IMR-90 (cell line): ENCODE results near the gene SPAAR. TPM values are rescaled to one million over a fixed set of nuclear protein-coding genes. Genes with fewer than 3 reads are reported as not detected.

ENCODE experiments used
- ATAC-seq: fragments of 200-7000 bp; cut with Tn5 transposase; 2 replicates; pipeline ENCODE4 v1.9.1; 2020; ENCODE audit warnings: low read depth, mild to moderate bottlenecking, moderate library complexity
- BruUV-seq: library from RNA; stranded (reverse); fragments of 400-500 nt; replicated peaks from 2 replicates; lab custom pipeline; 2021; lab: Mats Ljungman, UMichigan
- CTCF ChIA-PET: fragments of 300-600 bp; formaldehyde crosslinking; extraction: SDS; loops from one replicate; lab custom pipeline; 2021; ENCODE audit warnings: antibody characterized with exemption; lab: Yijun Ruan, JAX
- POLR2A ChIA-PET: fragments of 300-600 bp; sonication (Branson Sonifier 250); formaldehyde crosslinking; loops from one replicate; lab custom pipeline; 2022; ENCODE audit warnings: antibody characterized with exemption; ENCODE audit not compliant: unreplicated experiment; lab: Charles Lee
- DNase-seq: peaks from one replicate; pipeline ENCODE4 v3.0.0; 2013
- H2AFZ ChIP-seq: replicated peaks from 2 replicates; pipeline ENCODE3; 2013; ENCODE audit warnings: low read length, mild to moderate bottlenecking; ENCODE audit not compliant: poor library complexity
- H2AK5ac ChIP-seq: 2 replicates; pipeline ENCODE4 v1.6.1; 2013; ENCODE audit warnings: low read depth, low read length, inconsistent platforms
- H2AK9ac ChIP-seq: replicated peaks from 2 replicates; pipeline ENCODE3; 2013; ENCODE audit warnings: mild to moderate bottlenecking, low read depth, low read length, moderate library complexity; ENCODE audit not compliant: poor library complexity
- H2BK120ac ChIP-seq: 2 replicates; pipeline ENCODE4 v1.6.1; 2013; ENCODE audit warnings: low read depth, low read length, inconsistent platforms
- H2BK15ac ChIP-seq: 3 replicates; pipeline ENCODE4 v1.6.1; 2013; ENCODE audit warnings: low read depth, low read length, inconsistent platforms
- H2BK20ac ChIP-seq: 2 replicates; pipeline ENCODE4 v1.6.1; 2013; ENCODE audit warnings: low read depth, mild to moderate bottlenecking, inconsistent platforms, low read length, moderate library complexity
- H2BK5ac ChIP-seq: 2 replicates; pipeline ENCODE4 v1.6.1; 2013; ENCODE audit warnings: mild to moderate bottlenecking, low read depth, low read length, inconsistent platforms; ENCODE audit not compliant: poor library complexity, severe bottlenecking
- H3K14ac ChIP-seq: replicated peaks from 2 replicates; pipeline ENCODE4 v1.6.1; 2013; ENCODE audit warnings: low read depth, low read length, inconsistent platforms
- H3K18ac ChIP-seq: 2 replicates; pipeline ENCODE4 v1.6.1; 2013; ENCODE audit warnings: low read depth, low read length, control low read depth
- H3K23ac ChIP-seq: 2 replicates; pipeline ENCODE4 v1.6.1; 2013; ENCODE audit warnings: low read depth, low read length, inconsistent platforms
- H3K27ac ChIP-seq: 2 replicates; pipeline ENCODE4 v1.5.1; 2013; ENCODE audit warnings: mild to moderate bottlenecking, control low read depth, low read length; ENCODE audit not compliant: insufficient read depth
- H3K27me3 ChIP-seq: 2 replicates; pipeline ENCODE4 v1.6.1; 2013; ENCODE audit warnings: low read length; ENCODE audit not compliant: control insufficient read depth, insufficient read depth
- H3K36me3 ChIP-seq: 2 replicates; pipeline ENCODE4 v1.6.1; 2013; ENCODE audit warnings: low read length, mixed read lengths; ENCODE audit not compliant: control insufficient read depth, insufficient read depth
- H3K4ac ChIP-seq: 2 replicates; pipeline ENCODE4 v1.6.1; 2013; ENCODE audit warnings: low read depth, low read length, inconsistent platforms
- H3K4me1 ChIP-seq: 2 replicates; pipeline ENCODE4 v1.6.1; 2013; ENCODE audit warnings: low read length, mixed read lengths; ENCODE audit not compliant: control insufficient read depth, insufficient read depth
- H3K4me2 ChIP-seq: 2 replicates; pipeline ENCODE4 v1.6.1; 2013; ENCODE audit warnings: low read depth, mild to moderate bottlenecking, control low read depth, low read length, moderate library complexity
- H3K4me3 ChIP-seq: 2 replicates; pipeline ENCODE4 v1.5.1; 2013; ENCODE audit warnings: low read depth, mild to moderate bottlenecking, control low read depth, low read length, moderate library complexity; ENCODE audit not compliant: insufficient read depth
- H3K56ac ChIP-seq: 2 replicates; pipeline ENCODE4 v1.6.1; 2013; ENCODE audit warnings: low read length, inconsistent platforms; ENCODE audit not compliant: insufficient read depth; ENCODE audit errors: extremely low read depth
- H3K79me1 ChIP-seq, 2 experiments: 2 replicates each; pipeline ENCODE4 v1.6.1; 2013; ENCODE audit warnings: low read length in 2 of 2, inconsistent platforms in 1 of 2, low read depth in 1 of 2
- H3K9ac ChIP-seq: 2 replicates; pipeline ENCODE4 v1.6.1; 2013; ENCODE audit warnings: low read depth, low read length, control low read depth
- H3K9me1 ChIP-seq: 2 replicates; pipeline ENCODE4 v1.6.1; 2013; ENCODE audit warnings: low read length, inconsistent platforms; ENCODE audit not compliant: insufficient read depth
- H3K9me3 ChIP-seq: 2 replicates; pipeline ENCODE4 v1.6.1; 2013; ENCODE audit warnings: low read length; ENCODE audit not compliant: control insufficient read depth, insufficient read depth
- H4K20me1 ChIP-seq: 2 replicates; pipeline ENCODE4 v1.6.1; 2013; ENCODE audit warnings: low read length, inconsistent platforms; ENCODE audit not compliant: insufficient read depth
- H4K5ac ChIP-seq: 2 replicates; pipeline ENCODE4 v1.6.1; 2013; ENCODE audit warnings: mild to moderate bottlenecking, low read depth, low read length, control low read depth
- H4K8ac ChIP-seq, 2 experiments: 2 replicates each; pipeline ENCODE4 v1.6.1; 2013; ENCODE audit warnings: low read depth in 2 of 2, low read length in 2 of 2, control low read depth in 1 of 2, inconsistent platforms in 1 of 2
- H4K91ac ChIP-seq: 2 replicates; pipeline ENCODE4 v1.6.1; 2013; ENCODE audit warnings: low read depth, low read length, inconsistent platforms; ENCODE audit not compliant: insufficient read depth
- CEBPB ChIP-seq: IDR thresholded peaks from 2 replicates; pipeline ENCODE4 v1.6.1; 2012; ENCODE audit warnings: low read depth, low read length, improper control_type of control experiment
- CHD1 ChIP-seq: IDR thresholded peaks from 2 replicates; pipeline ENCODE4 v1.6.1; 2012; ENCODE audit warnings: low read depth, low read length, improper control_type of control experiment
- FOS ChIP-seq: fragments of 150-350 bp; IDR thresholded peaks from 2 replicates; pipeline ENCODE4 v1.6.1; 2016; ENCODE audit warnings: low read depth, low read length
- MAZ ChIP-seq: IDR thresholded peaks from 2 replicates; pipeline ENCODE4 v1.6.1; 2012; ENCODE audit warnings: low read depth, mild to moderate bottlenecking, low read length, improper control_type of control experiment, moderate library complexity, borderline replicate concordance
- MXI1 ChIP-seq: IDR thresholded peaks from 2 replicates; pipeline ENCODE4 v1.6.1; 2012; ENCODE audit warnings: low read depth, mild to moderate bottlenecking, low read length, moderate library complexity, borderline replicate concordance
- NFE2L2 ChIP-seq: fragments of 150-350 bp; IDR thresholded peaks from 2 replicates; pipeline ENCODE4 v1.6.1; 2016; ENCODE audit warnings: low read depth, mild to moderate bottlenecking, low read length
- POLR2A ChIP-seq: IDR thresholded peaks from 2 replicates; pipeline ENCODE4 v1.6.1; 2012; ENCODE audit warnings: mild to moderate bottlenecking, low read depth, low read length
- RCOR1 ChIP-seq: IDR thresholded peaks from 2 replicates; pipeline ENCODE4 v1.6.1; 2012; ENCODE audit warnings: mild to moderate bottlenecking, low read length, improper control_type of control experiment; ENCODE audit not compliant: insufficient replicate concordance
- SMC3 ChIP-seq: fragments of 150-350 bp; IDR thresholded peaks from 2 replicates; pipeline ENCODE4 v1.6.1; 2016; ENCODE audit warnings: low read depth, mild to moderate bottlenecking, antibody characterized with exemption, low read length, moderate library complexity
- WGBS, 2 experiments: methylation state at CpG; one replicate each; pipeline versions ENCODE4 v1.1.5 to v1.1.7; 2013; ENCODE audit warnings: missing lambda C conversion rate in 2 of 2; ENCODE audit not compliant: insufficient read length in 1 of 2; ENCODE audit errors: extremely low coverage in 2 of 2; 5-methylcytosine and 5-hydroxymethylcytosine counted together
- dilution Hi-C: fragments of 300-500 bp; cut with HindIII; formaldehyde crosslinking; loops from one replicate; pipeline ENCODE4 v1.14.3; 2018; ENCODE audit warnings: low sequenced_read_pairs; ENCODE audit not compliant: unreplicated experiment
- in situ Hi-C: fragments of 300-500 bp; cut with MboI; formaldehyde crosslinking; loops from 3 replicates; pipeline ENCODE4 v1.14.3; 2019; ENCODE audit warnings: low sequenced_read_pairs, inconsistent platforms, mixed read lengths
- intact Hi-C: fragments of 100-400 bp; cut with micrococcal nuclease; formaldehyde crosslinking; loops from 2 replicates; pipeline ENCODE4 v1.10.0; 2022
- polyA plus RNA-seq, 3 experiments: library from polyadenylated mRNA; depleted of rRNA; stranded (reverse); fragments of >200 nt; gene quantifications; 2 replicates each; pipeline ENCODE4 v1.2.3, GENCODE V29; 2012; ENCODE audit warnings: low replicate concordance in 1 of 3
- total RNA-seq: library from RNA; depleted of rRNA; stranded (reverse); fragments of >200 nt; gene quantifications from 2 replicates; pipeline ENCODE4 v1.2.3, GENCODE V29; 2012
- TF ChIP-seq, protein P1 (sequence below): fragments of 150-350 bp; IDR thresholded peaks from 2 replicates; pipeline ENCODE4 v1.6.1; 2016; ENCODE audit warnings: low read depth, mild to moderate bottlenecking, low read length, moderate library complexity, borderline replicate concordance
- TF ChIP-seq, protein P2 (sequence below): conservative IDR thresholded peaks from 2 replicates; pipeline ENCODE4 v1.5.1; 2012; ENCODE audit warnings: mild to moderate bottlenecking, low read depth, low read length, improper control_type of control experiment

Gene SPAAR
- total and polyA plus RNA-seq, 2 of the 4 experiments (the other 2 are of a cell fraction), result 0.18 to 0.32 TPM

DNA sequence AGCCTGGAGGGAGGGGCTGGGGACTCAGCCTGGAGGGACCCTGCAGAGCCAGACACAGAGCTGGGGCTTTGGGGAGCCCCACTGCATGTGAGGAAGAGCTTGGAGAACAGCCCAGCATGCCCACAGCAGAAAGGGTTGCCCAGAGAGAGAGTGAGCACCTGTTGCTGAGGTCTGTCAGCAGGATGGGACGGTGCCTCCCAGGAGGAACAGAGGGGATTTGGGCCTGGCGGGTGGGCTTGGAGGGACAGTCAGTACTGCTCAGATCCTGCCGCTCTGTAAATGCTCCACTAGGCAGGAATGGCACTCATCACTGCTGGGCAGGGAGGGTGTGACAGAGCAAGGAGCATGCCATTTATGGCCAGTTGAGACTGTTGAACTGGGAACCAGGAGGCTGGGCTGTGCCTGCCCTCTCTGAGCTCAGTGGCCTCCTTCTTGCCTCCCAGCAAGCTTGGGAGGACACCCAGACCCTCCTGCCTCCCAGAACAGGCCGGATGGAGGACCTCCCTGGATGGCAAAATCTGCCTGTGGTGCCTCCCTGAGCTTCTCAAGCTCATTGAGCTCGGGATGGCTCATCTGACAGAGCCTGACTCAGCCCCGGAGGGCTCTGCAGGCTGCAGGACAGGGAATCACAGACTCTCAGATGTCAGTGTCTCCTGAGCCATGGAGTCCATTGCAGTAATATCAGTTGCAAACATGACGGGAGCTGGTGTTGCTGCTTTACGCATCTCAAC lies 4.1 kb upstream of the SPAAR start (continued):
- no peak for TF ChIP-seq MAZ

DNA sequence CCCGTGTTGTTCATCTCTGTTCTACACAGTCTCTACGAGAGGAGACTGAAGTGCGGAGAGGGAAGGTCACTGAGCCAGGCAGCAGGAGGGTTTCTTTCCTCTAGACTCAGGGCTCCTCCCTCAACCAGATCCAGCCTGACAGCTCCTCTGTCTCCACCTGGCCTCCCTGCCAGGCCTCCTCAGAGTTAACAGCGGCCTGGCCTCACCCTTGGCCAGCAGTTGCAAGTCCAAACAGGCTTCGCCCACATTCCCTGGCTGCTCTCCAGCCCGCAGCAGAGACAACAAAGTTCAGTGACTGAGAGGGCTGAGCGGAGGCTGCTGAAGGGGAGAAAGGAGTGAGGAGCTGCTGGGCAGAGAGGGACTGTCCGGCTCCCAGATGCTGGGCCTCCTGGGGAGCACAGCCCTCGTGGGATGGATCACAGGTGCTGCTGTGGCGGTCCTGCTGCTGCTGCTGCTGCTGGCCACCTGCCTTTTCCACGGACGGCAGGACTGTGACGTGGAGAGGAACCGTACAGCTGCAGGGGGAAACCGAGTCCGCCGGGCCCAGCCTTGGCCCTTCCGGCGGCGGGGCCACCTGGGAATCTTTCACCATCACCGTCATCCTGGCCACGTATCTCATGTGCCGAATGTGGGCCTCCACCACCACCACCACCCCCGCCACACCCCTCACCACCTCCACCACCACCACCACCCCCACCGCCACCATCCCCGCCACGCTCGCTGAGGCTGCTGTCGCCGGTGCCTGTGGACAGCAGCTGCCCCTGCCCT lies 3.2 kb upstream of the SPAAR start, which contains the start of gene HRCT1:
HRCT1 (plus strand) TSS at position 291 of the 768 bp plus-strand sequence; CDS start at position 377, 86 bp downstream.
- no peaks in the 10 kb centered on the region for H3K36me3 ChIP-seq
- ATAC-seq, result peak; percentile 57
- H3K4me2 ChIP-seq, result peak within 1 kb of the TSS; percentile 23
- H4K20me1 ChIP-seq, result no peaks in the 10 kb centered on the region
- peaks cover 26% of the 10 kb centered on the region for H3K9me1 ChIP-seq
- H2BK20ac ChIP-seq, result peak within 1 kb of the TSS; percentile 98
- peak within 1 kb of the TSS; percentile 99 for H2AK5ac ChIP-seq
- in situ Hi-C loops, result no loop called here
- intact Hi-C loops, result no loop called here
- H3K27ac ChIP-seq, result peak within 1 kb of the TSS; percentile 93
- peak within 1 kb of the TSS; percentile 56 for H3K9ac ChIP-seq
- peak within 1 kb of the TSS; percentile 96 for H2AK9ac ChIP-seq
- no TSS peak for BruUV-seq
- peak within 1 kb of the TSS; percentile 89 for H4K5ac ChIP-seq
- peak within 1 kb of the TSS; percentile 79; the same call in 2 of the 3 replicates for H2BK15ac ChIP-seq
- peak; percentile 94 for DNase-seq
- H3K4me1 ChIP-seq, result peaks cover 46% of the 10 kb centered on the region
- peak within 1 kb of the TSS; percentile 84 for H3K18ac ChIP-seq
- dilution Hi-C loops, result no loop called here
- POLR2A ChIA-PET, result interaction anchor here (1.0 kb wide), 1 partner anchor 30 kb away, joined by 5 read pairs; no protein-coding TSS in a partner anchor
- peak within 1 kb of the TSS; percentile 99 for H2BK120ac ChIP-seq
- H3K79me1 ChIP-seq, result peaks cover 0 to 36% of the 10 kb centered on the region in 2 experiments; a peak in 2 of 4 replicates
- peak within 1 kb of the TSS; percentile 96 to 97 for H4K8ac ChIP-seq
- peak within 1 kb of the TSS; percentile 100 for H3K4ac ChIP-seq
- H3K23ac ChIP-seq, result peak within 1 kb of the TSS; percentile 99
- peak within 1 kb of the TSS; percentile 85 for H2AFZ ChIP-seq
- H3K4me3 ChIP-seq, result no peak within 1 kb of the TSS
- H3K9me3 ChIP-seq, result no peaks in the 10 kb centered on the region
- peak within 1 kb of the TSS; percentile 98 for H2BK5ac ChIP-seq
- no peaks in the 10 kb centered on the region for H3K27me3 ChIP-seq
- peak within 1 kb of the TSS; percentile 91 for H3K56ac ChIP-seq
- peak within 1 kb of the TSS; percentile 99 for H3K14ac ChIP-seq
- H4K91ac ChIP-seq, result peak within 1 kb of the TSS; percentile 99
- CTCF ChIA-PET, result interaction anchor here (0.7 to 4.1 kb wide), 6 partner anchors 18 to 118 kb away, joined by 3 to 21 read pairs (median 4); no protein-coding TSS in a partner anchor
- 4% methylated on average over 4 of the region's 30 CpGs; no CpG with 5 or more reads in 1 of the 2 experiments for WGBS, 2 experiments
- no peak for TF ChIP-seq POLR2A
- TF ChIP-seq, protein P1, sequence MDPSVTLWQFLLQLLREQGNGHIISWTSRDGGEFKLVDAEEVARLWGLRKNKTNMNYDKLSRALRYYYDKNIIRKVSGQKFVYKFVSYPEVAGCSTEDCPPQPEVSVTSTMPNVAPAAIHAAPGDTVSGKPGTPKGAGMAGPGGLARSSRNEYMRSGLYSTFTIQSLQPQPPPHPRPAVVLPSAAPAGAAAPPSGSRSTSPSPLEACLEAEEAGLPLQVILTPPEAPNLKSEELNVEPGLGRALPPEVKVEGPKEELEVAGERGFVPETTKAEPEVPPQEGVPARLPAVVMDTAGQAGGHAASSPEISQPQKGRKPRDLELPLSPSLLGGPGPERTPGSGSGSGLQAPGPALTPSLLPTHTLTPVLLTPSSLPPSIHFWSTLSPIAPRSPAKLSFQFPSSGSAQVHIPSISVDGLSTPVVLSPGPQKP, result no peak
- no peak for TF ChIP-seq MAZ
- peak; percentile 25; the same call in 1 of the 2 replicates for TF ChIP-seq MXI1
- TF ChIP-seq CEBPB, result peak; percentile 24; the same call in 1 of the 2 replicates
- TF ChIP-seq, protein P2, sequence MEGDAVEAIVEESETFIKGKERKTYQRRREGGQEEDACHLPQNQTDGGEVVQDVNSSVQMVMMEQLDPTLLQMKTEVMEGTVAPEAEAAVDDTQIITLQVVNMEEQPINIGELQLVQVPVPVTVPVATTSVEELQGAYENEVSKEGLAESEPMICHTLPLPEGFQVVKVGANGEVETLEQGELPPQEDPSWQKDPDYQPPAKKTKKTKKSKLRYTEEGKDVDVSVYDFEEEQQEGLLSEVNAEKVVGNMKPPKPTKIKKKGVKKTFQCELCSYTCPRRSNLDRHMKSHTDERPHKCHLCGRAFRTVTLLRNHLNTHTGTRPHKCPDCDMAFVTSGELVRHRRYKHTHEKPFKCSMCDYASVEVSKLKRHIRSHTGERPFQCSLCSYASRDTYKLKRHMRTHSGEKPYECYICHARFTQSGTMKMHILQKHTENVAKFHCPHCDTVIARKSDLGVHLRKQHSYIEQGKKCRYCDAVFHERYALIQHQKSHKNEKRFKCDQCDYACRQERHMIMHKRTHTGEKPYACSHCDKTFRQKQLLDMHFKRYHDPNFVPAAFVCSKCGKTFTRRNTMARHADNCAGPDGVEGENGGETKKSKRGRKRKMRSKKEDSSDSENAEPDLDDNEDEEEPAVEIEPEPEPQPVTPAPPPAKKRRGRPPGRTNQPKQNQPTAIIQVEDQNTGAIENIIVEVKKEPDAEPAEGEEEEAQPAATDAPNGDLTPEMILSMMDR, result no peak
- no peak for TF ChIP-seq CHD1
- no peak for TF ChIP-seq FOS
- TF ChIP-seq RCOR1, result no peak
- TF ChIP-seq SMC3, result no peak
- no peak for TF ChIP-seq NFE2L2
